AG04449 (cell line): ENCODE measurements around the gene SUCLG2.
"Not testable (repeated sequence)": the region's sequence is repeated elsewhere in the genome, so short reads cannot be mapped to it uniquely, and the experiment has no call there.

Experiments used
- CTCF ChIA-PET: fragments of 350-600 bp; formaldehyde crosslinking; extraction: SDS; loops from one replicate; lab custom pipeline; 2021; ENCODE audit warnings: antibody characterized with exemption; lab: Yijun Ruan, JAX
- POLR2A ChIA-PET: fragments of 400-600, 350-600 bp; formaldehyde crosslinking; extraction: SDS; loops from one replicate; lab custom pipeline; 2020; ENCODE audit warnings: antibody characterized with exemption, inconsistent platforms; lab: Yijun Ruan, JAX
- DNase-seq: peaks from one replicate; pipeline ENCODE4 v3.0.0-alpha.2; 2010; ENCODE audit warnings: low read depth, low spot score
- H3K4me3 ChIP-seq: 2 replicates; pipeline ENCODE4 v1.5.1; 2011; ENCODE audit warnings: low read depth, mild to moderate bottlenecking, control low read depth, low read length
- CTCF ChIP-seq: IDR thresholded peaks from one replicate; pipeline ENCODE4 v1.5.1; 2011; ENCODE audit warnings: mild to moderate bottlenecking, moderate library complexity, low read length, control low read depth, inconsistent platforms; ENCODE audit not compliant: insufficient read depth; ENCODE audit errors: missing control alignments

The SUCLG2 gene

GRCh38 chr3:67561266-67561665 lies 93.1 kb downstream of the SUCLG2 start:
- CTCF ChIA-PET, result no interaction called here
- no peak for TF ChIP-seq CTCF

DNA sequence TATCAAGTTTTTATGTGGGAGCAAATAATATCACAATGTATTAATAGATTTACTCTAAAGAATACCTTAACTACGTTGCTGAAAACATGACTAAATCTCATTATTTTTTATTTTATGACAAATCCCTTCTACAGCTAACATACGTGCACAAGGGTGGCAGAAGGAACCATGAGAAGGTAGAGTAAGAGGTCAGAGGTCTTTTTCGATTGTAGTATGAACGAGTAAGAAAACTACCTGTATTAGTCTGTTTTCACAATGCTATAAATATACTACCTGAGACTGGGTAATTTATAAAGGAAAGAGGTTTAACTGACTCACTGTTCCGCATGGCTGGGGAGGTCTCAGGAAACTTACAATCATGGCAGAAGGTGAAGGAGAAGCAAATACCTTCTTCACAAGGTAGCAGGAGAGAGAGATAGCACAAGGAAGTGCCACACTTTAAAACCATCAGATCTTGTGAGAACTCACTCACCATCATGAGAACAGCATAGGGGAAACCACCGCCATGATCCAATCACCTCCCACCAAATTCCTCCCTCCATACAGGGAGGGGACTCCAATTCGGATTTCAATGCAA lies 95.3 kb downstream of the SUCLG2 start:
- no peak overlapping the region for H3K4me3 ChIP-seq
- no peak for DNase-seq
- ChIA-PET POLR2A (no interaction called here), CTCF (no interaction called here)
- no peak for TF ChIP-seq CTCF

More at GRCh38 chr3:67561266-67561665, 93.1 kb downstream of the SUCLG2 start:
- POLR2A ChIA-PET, result no interaction called here
- DNase-seq, result no peak
- H3K4me3 ChIP-seq, result no peak overlapping the region

DNA sequence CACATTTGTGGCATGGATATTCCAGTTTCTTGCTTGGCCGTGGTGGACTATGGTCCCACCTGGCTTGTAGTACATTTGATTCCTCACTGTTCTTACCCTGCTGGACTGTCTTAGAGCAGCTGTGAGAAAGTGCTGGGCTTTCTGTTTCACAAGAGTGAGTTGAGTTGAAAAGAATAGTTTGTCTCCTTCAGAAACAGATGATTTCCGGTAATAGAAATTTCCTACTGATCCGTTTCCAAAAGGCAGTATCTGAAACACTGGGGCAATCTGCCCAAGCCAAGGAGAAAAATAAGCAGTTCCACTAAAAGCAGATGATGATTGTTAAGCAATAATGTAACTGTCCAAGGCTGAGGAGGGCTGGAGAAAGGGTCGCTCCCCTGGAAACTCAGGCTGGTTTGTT lies 96.0 kb downstream of the SUCLG2 start:
- POLR2A ChIA-PET, result no interaction called here
- no peak overlapping the region for H3K4me3 ChIP-seq
- CTCF ChIA-PET, result interaction anchor here (1.4 kb wide), 1 partner anchor 33 kb away, joined by 4 read pairs; no protein-coding TSS in a partner anchor
- no peak for TF ChIP-seq CTCF
- no peak for DNase-seq

GRCh38 chr3:67557848-67558355 lies 96.5 kb downstream of the SUCLG2 start:
- no peak for TF ChIP-seq CTCF
- POLR2A ChIA-PET, result no interaction called here
- DNase-seq, result no peak
- H3K4me3 ChIP-seq, result no peak overlapping the region
- CTCF ChIA-PET, result interaction anchor here (1.4 kb wide), 1 partner anchor 34 kb away, joined by 4 read pairs; no protein-coding TSS in a partner anchor

DNA sequence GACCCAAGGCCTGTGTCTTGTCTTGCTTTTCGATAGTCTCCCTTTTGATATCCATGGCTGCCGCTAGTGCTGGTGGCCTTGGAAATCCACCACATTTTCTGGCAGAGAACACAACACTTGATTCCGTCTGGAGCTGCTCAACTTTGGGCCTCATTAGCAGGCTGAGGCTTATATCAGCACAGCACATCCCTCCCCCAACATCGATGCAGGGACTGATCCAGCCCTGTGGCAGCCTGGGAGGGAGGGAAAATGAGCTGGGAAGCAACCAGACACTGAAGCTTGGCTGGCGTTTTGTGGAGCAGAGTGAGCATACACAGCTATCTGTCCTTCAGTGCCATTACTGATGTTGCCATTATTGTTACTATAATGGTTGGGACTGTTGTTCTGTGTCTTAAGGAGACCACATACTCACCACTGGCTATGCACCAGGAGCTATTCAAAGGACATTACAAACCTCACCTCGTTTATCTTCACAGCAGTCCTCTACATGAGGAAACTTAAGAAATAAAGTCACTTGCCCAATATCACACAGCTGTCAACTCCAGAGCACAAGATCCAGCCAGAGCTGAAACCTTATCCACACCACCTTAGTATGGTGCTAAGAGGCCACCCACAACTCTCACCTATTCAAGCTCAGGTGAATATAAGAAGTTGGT lies 102.9 kb downstream of the SUCLG2 start:
- no peak for TF ChIP-seq CTCF
- CTCF ChIA-PET, result interaction anchor here (0.7 kb wide), 1 partner anchor 8 kb away, joined by 3 read pairs; no protein-coding TSS in a partner anchor
- no peak overlapping the region for H3K4me3 ChIP-seq
- POLR2A ChIA-PET, result no interaction called here
- no peak for DNase-seq

DNA sequence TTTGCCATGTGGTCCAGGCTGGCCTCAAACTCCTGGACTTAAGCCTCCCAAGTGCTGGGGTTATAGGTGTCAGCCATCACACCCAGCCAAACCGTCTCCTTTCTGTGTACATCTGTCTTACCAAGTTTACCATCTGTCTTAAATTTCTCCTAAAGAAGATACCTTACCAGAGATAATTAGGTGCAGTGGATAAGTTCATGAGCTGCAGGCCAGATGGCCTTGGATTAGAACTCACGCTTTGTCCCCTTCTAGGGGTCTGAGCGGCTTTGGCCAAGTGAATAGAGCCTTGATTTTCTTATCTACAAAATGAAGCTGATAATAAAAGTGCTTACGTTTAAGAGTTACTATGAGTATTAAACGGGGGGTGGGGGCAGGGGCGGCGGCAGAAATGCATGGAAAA lies 103.9 kb downstream of the SUCLG2 start:
- H3K4me3 ChIP-seq, result no peak overlapping the region
- no peak for TF ChIP-seq CTCF
- DNase-seq, result no peak
- ChIA-PET POLR2A (no interaction called here), CTCF (no interaction called here)

- POLR2A ChIA-PET, DNase-seq, H3K4me3 ChIP-seq: not testable (repeated sequence)
- CTCF ChIA-PET, result interaction anchor here (1.0 kb wide), 1 partner anchor 9 kb away, joined by 3 read pairs; no protein-coding TSS in a partner anchor
Measured at GRCh38 chr3:67542502-67543250, 111.7 kb downstream of the SUCLG2 start.
